ENCODE measurements around the gene RASSF10. TPM values are rescaled to one million over a fixed set of nuclear protein-coding genes. Genes with fewer than 3 reads are reported as not detected.

The RASSF10 gene
- polyA plus RNA-seq, 1 donor from 2014 or later: not detected

GRCh38 chr11:13047884-13048283, 38.8 kb downstream of the RASSF10 start:
- no peak overlapping the region for H2AFZ ChIP-seq (ENCODE audit: low read depth, low read length)
- H3K9me3 ChIP-seq (ENCODE audit: low read length): peaks cover 3% of the 10 kb centered on the region
- no peaks in the 10 kb centered on the region for H3K36me3 ChIP-seq (ENCODE audit: insufficient read depth, low read length)
- H3K79me2 ChIP-seq (replicated peaks; ENCODE audit: insufficient read depth, low read length): no peaks in the 10 kb centered on the region
- no peak overlapping the region for H3K27ac ChIP-seq (ENCODE audit: low read length)
- no peak overlapping the region for H3K4me3 ChIP-seq (ENCODE audit: low read length)
- TF ChIP-seq TAF1 (IDR thresholded peaks at IDR 0.05; ENCODE audit: low read depth): no peak
- TF ChIP-seq EZH2 (IDR thresholded peaks at IDR 0.05; ENCODE audit: borderline replicate concordance, insufficient read depth, low read length, poor library complexity, severe bottlenecking): no peak
- no peak for TF ChIP-seq EP300 (conservative IDR thresholded peaks at IDR 0.05; ENCODE audit: poor library complexity, severe bottlenecking)
- TF ChIP-seq RAD21 (conservative IDR thresholded peaks at IDR 0.05): no peak
- TF ChIP-seq MXI1 (conservative IDR thresholded peaks at IDR 0.05; ENCODE audit: poor library complexity, severe bottlenecking): no peak
- TF ChIP-seq SMC3 (conservative IDR thresholded peaks at IDR 0.05; ENCODE audit: poor library complexity): no peak
- TF ChIP-seq POLR2AphosphoS5 (IDR thresholded peaks at IDR 0.05): no peak
- TF ChIP-seq, protein P1, sequence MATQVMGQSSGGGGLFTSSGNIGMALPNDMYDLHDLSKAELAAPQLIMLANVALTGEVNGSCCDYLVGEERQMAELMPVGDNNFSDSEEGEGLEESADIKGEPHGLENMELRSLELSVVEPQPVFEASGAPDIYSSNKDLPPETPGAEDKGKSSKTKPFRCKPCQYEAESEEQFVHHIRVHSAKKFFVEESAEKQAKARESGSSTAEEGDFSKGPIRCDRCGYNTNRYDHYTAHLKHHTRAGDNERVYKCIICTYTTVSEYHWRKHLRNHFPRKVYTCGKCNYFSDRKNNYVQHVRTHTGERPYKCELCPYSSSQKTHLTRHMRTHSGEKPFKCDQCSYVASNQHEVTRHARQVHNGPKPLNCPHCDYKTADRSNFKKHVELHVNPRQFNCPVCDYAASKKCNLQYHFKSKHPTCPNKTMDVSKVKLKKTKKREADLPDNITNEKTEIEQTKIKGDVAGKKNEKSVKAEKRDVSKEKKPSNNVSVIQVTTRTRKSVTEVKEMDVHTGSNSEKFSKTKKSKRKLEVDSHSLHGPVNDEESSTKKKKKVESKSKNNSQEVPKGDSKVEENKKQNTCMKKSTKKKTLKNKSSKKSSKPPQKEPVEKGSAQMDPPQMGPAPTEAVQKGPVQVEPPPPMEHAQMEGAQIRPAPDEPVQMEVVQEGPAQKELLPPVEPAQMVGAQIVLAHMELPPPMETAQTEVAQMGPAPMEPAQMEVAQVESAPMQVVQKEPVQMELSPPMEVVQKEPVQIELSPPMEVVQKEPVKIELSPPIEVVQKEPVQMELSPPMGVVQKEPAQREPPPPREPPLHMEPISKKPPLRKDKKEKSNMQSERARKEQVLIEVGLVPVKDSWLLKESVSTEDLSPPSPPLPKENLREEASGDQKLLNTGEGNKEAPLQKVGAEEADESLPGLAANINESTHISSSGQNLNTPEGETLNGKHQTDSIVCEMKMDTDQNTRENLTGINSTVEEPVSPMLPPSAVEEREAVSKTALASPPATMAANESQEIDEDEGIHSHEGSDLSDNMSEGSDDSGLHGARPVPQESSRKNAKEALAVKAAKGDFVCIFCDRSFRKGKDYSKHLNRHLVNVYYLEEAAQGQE (IDR thresholded peaks at IDR 0.05; ENCODE audit: borderline replicate concordance): no peak
- TF ChIP-seq, protein P2, sequence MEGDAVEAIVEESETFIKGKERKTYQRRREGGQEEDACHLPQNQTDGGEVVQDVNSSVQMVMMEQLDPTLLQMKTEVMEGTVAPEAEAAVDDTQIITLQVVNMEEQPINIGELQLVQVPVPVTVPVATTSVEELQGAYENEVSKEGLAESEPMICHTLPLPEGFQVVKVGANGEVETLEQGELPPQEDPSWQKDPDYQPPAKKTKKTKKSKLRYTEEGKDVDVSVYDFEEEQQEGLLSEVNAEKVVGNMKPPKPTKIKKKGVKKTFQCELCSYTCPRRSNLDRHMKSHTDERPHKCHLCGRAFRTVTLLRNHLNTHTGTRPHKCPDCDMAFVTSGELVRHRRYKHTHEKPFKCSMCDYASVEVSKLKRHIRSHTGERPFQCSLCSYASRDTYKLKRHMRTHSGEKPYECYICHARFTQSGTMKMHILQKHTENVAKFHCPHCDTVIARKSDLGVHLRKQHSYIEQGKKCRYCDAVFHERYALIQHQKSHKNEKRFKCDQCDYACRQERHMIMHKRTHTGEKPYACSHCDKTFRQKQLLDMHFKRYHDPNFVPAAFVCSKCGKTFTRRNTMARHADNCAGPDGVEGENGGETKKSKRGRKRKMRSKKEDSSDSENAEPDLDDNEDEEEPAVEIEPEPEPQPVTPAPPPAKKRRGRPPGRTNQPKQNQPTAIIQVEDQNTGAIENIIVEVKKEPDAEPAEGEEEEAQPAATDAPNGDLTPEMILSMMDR (IDR thresholded peaks at IDR 0.05; ENCODE audit: poor library complexity, severe bottlenecking): no peak
- H3K27me3 ChIP-seq (ENCODE audit: insufficient read depth, low read depth, low read length): no peaks in the 10 kb centered on the region
- no peaks in the 10 kb centered on the region for H4K20me1 ChIP-seq (ENCODE audit: insufficient read depth)
- no peaks in the 10 kb centered on the region for H3F3A ChIP-seq (ENCODE audit: insufficient read depth, low read length, poor library complexity, severe bottlenecking)
- H3K9me2 ChIP-seq (ENCODE audit: insufficient read depth, low read length): no peaks in the 10 kb centered on the region
- no peak overlapping the region for H3K9ac ChIP-seq (ENCODE audit: low read length)
- no peak overlapping the region for H3K4me2 ChIP-seq (ENCODE audit: low read length)

GRCh38 chr11:13051257-13051656, 42.1 kb downstream of the RASSF10 start:
- Histone ChIP-seq H3K4me3 (ENCODE audit: low read length) (no peak overlapping the region), H3F3A (ENCODE audit: insufficient read depth, low read length, poor library complexity, severe bottlenecking) (no peaks in the 10 kb centered on the region), H2AFZ (ENCODE audit: low read depth, low read length) (no peak overlapping the region), H3K9me3 (ENCODE audit: low read length) (peaks cover 3% of the 10 kb centered on the region), H3K9me2 (ENCODE audit: insufficient read depth, low read length) (no peaks in the 10 kb centered on the region), H4K20me1 (ENCODE audit: insufficient read depth) (no peaks in the 10 kb centered on the region), H3K27me3 (ENCODE audit: insufficient read depth, low read depth, low read length) (no peaks in the 10 kb centered on the region), H3K79me2 (replicated peaks; ENCODE audit: insufficient read depth, low read length) (no peaks in the 10 kb centered on the region), H3K36me3 (ENCODE audit: insufficient read depth, low read length) (no peaks in the 10 kb centered on the region), H3K9ac (ENCODE audit: low read length) (no peak overlapping the region), H3K27ac (ENCODE audit: low read length) (no peak overlapping the region), H3K4me2 (ENCODE audit: low read length) (no peak overlapping the region)
- TF ChIP-seq TAF1 (IDR thresholded peaks at IDR 0.05; ENCODE audit: low read depth): no peak
- TF ChIP-seq, protein P2 (IDR thresholded peaks at IDR 0.05; ENCODE audit: poor library complexity, severe bottlenecking): no peak
- TF ChIP-seq RAD21 (conservative IDR thresholded peaks at IDR 0.05): no peak
- no peak for TF ChIP-seq POLR2AphosphoS5 (IDR thresholded peaks at IDR 0.05)
- TF ChIP-seq SMC3 (conservative IDR thresholded peaks at IDR 0.05; ENCODE audit: poor library complexity): no peak
- TF ChIP-seq, protein P1 (IDR thresholded peaks at IDR 0.05; ENCODE audit: borderline replicate concordance): no peak
- TF ChIP-seq EP300 (conservative IDR thresholded peaks at IDR 0.05; ENCODE audit: poor library complexity, severe bottlenecking): no peak
- no peak for TF ChIP-seq EZH2 (IDR thresholded peaks at IDR 0.05; ENCODE audit: borderline replicate concordance, insufficient read depth, low read length, poor library complexity, severe bottlenecking)
- TF ChIP-seq MXI1 (conservative IDR thresholded peaks at IDR 0.05; ENCODE audit: poor library complexity, severe bottlenecking): no peak

Data from neural cell (in vitro differentiated cells).